Measurements from ENCODE around the gene UBN1. TPM values are rescaled to one million over a fixed set of nuclear protein-coding genes. Genes with fewer than 3 reads are reported as not detected.
A peak's percentile ranks its signal among the peaks of the same experiment; 100 is the strongest.

Gene UBN1
- total and polyA plus RNA-seq, 4 donors: 7.3 to 19.7 (median 14.2) TPM

GRCh38 chr16:4882000-4882632, 34.8 kb downstream of the UBN1 start:
- no peak overlapping the region for H3K9ac ChIP-seq (ENCODE audit: low read depth in 1 of 2, low read length in 2 of 2)
- 80% methylated on average over 14 of the region's 14 CpGs for WGBS
- H3K27ac ChIP-seq (ENCODE audit: low read depth in 1 of 2, low read length in 2 of 2): no peak overlapping the region
- no peak for DNase-seq (ENCODE audit: low spot score)
- H3K9me3 ChIP-seq (ENCODE audit: control insufficient read depth in 4 of 4, low read length in 3 of 4): no peaks in the 10 kb centered on the region
- no peak overlapping the region for H3K4me3 ChIP-seq (ENCODE audit: low read depth in 1 of 3, low read length in 3 of 3)
- peaks cover 0 to 8% (median 5%) of the 10 kb centered on the region in 4 donors for H3K4me1 ChIP-seq (ENCODE audit: control insufficient read depth in 4 of 4, insufficient read depth in 4 of 4, low read length in 3 of 4)
- TF ChIP-seq NR2F2 (IDR thresholded peaks at IDR 0.05): no peak
- TF ChIP-seq ATF3 (IDR thresholded peaks at IDR 0.05): no peak
- TF ChIP-seq FOXA2 (IDR thresholded peaks at IDR 0.05): no peak
- no peak for TF ChIP-seq YY1 (IDR thresholded peaks at IDR 0.05)
- TF ChIP-seq GABPA (IDR thresholded peaks at IDR 0.05 in 1 of 2, conservative IDR thresholded peaks at IDR 0.05 in 1 of 2): no peak
- TF ChIP-seq MAX (IDR thresholded peaks at IDR 0.05): no peak
- H3K36me3 ChIP-seq (ENCODE audit: control insufficient read depth in 4 of 4, insufficient read depth in 3 of 4, low read depth in 1 of 4, low read length in 3 of 4): peaks cover 22 to 92% (median 76%) of the 10 kb centered on the region in 4 donors
- H3K27me3 ChIP-seq (ENCODE audit: control insufficient read depth in 4 of 4, insufficient read depth in 4 of 4, low read length in 3 of 4): no peaks in the 10 kb centered on the region

GRCh38 chr16:4882633-4883285, 35.5 kb downstream of the UBN1 start:
- H3K4me3 ChIP-seq (ENCODE audit: low read depth in 1 of 3, low read length in 3 of 3): no peak overlapping the region

More at GRCh38 chr16:4882633-4883285, 35.5 kb downstream of the UBN1 start:
- Histone ChIP-seq H3K9ac (ENCODE audit: low read depth in 1 of 2, low read length in 2 of 2) (no peak overlapping the region), H3K9me3 (ENCODE audit: control insufficient read depth in 4 of 4, low read length in 3 of 4) (no peaks in the 10 kb centered on the region), H3K27me3 (ENCODE audit: control insufficient read depth in 4 of 4, insufficient read depth in 4 of 4, low read length in 3 of 4) (no peaks in the 10 kb centered on the region), H3K36me3 (ENCODE audit: control insufficient read depth in 4 of 4, insufficient read depth in 3 of 4, low read depth in 1 of 4, low read length in 3 of 4) (peaks cover 24 to 92% (median 78%) of the 10 kb centered on the region in 4 donors), H3K27ac (ENCODE audit: low read depth in 1 of 2, low read length in 2 of 2) (no peak overlapping the region), H3K4me1 (ENCODE audit: control insufficient read depth in 4 of 4, insufficient read depth in 4 of 4, low read length in 3 of 4) (peaks cover 0 to 8% (median 5%) of the 10 kb centered on the region in 4 donors)
- WGBS: 69% methylated on average over 11 of the region's 11 CpGs
- peak; percentile 50 for DNase-seq (ENCODE audit: low spot score)
- TF ChIP-seq NR2F2 (IDR thresholded peaks at IDR 0.05): no peak
- peak; percentile 85 for TF ChIP-seq REST (IDR thresholded peaks at IDR 0.05)
- peak in 1 of 2 donors; percentile 42 for TF ChIP-seq RAD21 (IDR thresholded peaks at IDR 0.05)
- TF ChIP-seq FOXA2 (IDR thresholded peaks at IDR 0.05): no peak
- no peak for TF ChIP-seq FOXA1 (IDR thresholded peaks at IDR 0.05)
- no peak for TF ChIP-seq EGR1 (IDR thresholded peaks at IDR 0.05; ENCODE audit: low read depth in 2 of 2)
- no peak for TF ChIP-seq ATF3 (IDR thresholded peaks at IDR 0.05)
- no peak for TF ChIP-seq YY1 (IDR thresholded peaks at IDR 0.05)
- TF ChIP-seq CTCF (IDR thresholded peaks at IDR 0.05; ENCODE audit: low read depth, low read length, missing input control): no peak
- no peak for TF ChIP-seq JUND (IDR thresholded peaks at IDR 0.05)
- TF ChIP-seq HNF4G (IDR thresholded peaks at IDR 0.05): no peak
- no peak for TF ChIP-seq TAF1 (conservative IDR thresholded peaks at IDR 0.05)
- no peak for TF ChIP-seq SP1 (IDR thresholded peaks at IDR 0.05)
- no peak for TF ChIP-seq RXRA (IDR thresholded peaks at IDR 0.05)
- no peak for TF ChIP-seq GABPA (IDR thresholded peaks at IDR 0.05 in 1 of 2, conservative IDR thresholded peaks at IDR 0.05 in 1 of 2)
- TF ChIP-seq ZBTB33 (IDR thresholded peaks at IDR 0.05): no peak
- TF ChIP-seq MAX (IDR thresholded peaks at IDR 0.05): no peak
- TF ChIP-seq HNF4A (conservative IDR thresholded peaks at IDR 0.05): peak in 1 of 2 donors; percentile 6

Measured in liver (tissue), 9 donors.